ENCODE results near the gene ZNF317.
A peak's percentile ranks its signal among the peaks of the same experiment; 100 is the strongest.

The ZNF317 gene

DNA sequence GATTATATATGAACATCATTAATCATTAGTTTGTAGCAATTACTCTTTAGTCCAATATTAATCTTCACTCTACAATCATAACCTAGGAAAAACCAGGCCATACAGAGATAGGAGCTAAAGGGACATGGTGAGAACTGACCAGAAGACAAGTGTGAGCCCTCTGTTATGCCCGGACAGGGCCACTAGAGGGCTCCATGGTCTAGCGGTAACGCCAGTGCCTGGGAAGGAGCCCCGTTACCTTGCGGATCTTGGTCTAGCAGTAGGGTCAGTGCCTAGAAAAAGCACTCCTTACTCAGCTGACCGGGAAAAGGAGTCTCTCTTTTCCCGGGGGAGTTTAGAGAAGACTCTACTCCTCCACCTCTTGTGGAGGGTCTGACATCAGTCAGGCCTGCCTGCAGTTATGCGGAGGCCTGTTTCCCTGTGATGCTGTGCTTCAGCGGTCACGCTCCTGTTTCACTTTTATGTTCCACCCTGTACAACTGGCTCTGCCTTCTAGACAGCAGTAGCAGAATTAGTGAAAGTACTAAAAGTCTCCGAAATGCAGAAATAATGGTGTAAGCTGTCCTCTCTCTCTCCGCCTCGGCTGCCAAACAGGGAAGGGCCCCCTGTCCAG, 65.4 kb downstream of the ZNF317 start:
- Histone ChIP-seq H3K79me2 (ENCODE audit: insufficient read depth, low read length) (no peaks in the 10 kb centered on the region), H4K20me1 (ENCODE audit: insufficient read depth, low read length) (no peaks in the 10 kb centered on the region), H3K27ac (ENCODE audit: low read length) (no peak overlapping the region), H3K27me3 (ENCODE audit: insufficient read depth, low read length, poor library complexity) (no peaks in the 10 kb centered on the region), H3K4me2 (ENCODE audit: insufficient read depth, low read length) (peak overlapping the region; percentile 61), H3K9ac (ENCODE audit: low read depth, low read length) (0 out of 2 replicates have a peak overlapping the region, but pooled peaks have one; percentile 16), H2AFZ (ENCODE audit: low read depth, low read length) (peak overlapping the region; percentile 69), H3K4me1 (ENCODE audit: insufficient read depth, low read length) (peaks cover 5% of the 10 kb centered on the region; the same call in 1 of the 2 replicates), H3K4me3 (ENCODE audit: low read depth in 1 of 2, low read length in 2 of 2) (peak overlapping the region in 1 of 2 experiments; percentile 41; a peak in 2 of 4 replicates), H3K9me3 (ENCODE audit: insufficient read depth, low read length, severe bottlenecking) (no peaks in the 10 kb centered on the region), H3K36me3 (ENCODE audit: insufficient read depth, low read length) (no peaks in the 10 kb centered on the region)
- TF ChIP-seq EZH2 (IDR thresholded peaks at IDR 0.05; ENCODE audit: borderline replicate concordance, low read depth, low read length, severe bottlenecking) = no peak
- TF ChIP-seq, protein P1, sequence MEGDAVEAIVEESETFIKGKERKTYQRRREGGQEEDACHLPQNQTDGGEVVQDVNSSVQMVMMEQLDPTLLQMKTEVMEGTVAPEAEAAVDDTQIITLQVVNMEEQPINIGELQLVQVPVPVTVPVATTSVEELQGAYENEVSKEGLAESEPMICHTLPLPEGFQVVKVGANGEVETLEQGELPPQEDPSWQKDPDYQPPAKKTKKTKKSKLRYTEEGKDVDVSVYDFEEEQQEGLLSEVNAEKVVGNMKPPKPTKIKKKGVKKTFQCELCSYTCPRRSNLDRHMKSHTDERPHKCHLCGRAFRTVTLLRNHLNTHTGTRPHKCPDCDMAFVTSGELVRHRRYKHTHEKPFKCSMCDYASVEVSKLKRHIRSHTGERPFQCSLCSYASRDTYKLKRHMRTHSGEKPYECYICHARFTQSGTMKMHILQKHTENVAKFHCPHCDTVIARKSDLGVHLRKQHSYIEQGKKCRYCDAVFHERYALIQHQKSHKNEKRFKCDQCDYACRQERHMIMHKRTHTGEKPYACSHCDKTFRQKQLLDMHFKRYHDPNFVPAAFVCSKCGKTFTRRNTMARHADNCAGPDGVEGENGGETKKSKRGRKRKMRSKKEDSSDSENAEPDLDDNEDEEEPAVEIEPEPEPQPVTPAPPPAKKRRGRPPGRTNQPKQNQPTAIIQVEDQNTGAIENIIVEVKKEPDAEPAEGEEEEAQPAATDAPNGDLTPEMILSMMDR (IDR thresholded peaks at IDR 0.05; ENCODE audit: borderline replicate concordance, extremely low read depth, low read length, poor library complexity, severe bottlenecking) = peak; percentile 84
- DNase-seq (peak; percentile 64), ATAC-seq (ENCODE audit: insufficient read depth, low read depth) (peak; percentile 80)

Data from DND-41 (cell line).